Measurements from ENCODE around the gene PIGZ. TPM values are rescaled to one million over a fixed set of nuclear protein-coding genes. Genes with fewer than 3 reads are reported as not detected.

PIGZ gene
- total and polyA plus RNA-seq, 2 experiments from 2014 or later = 18.0 to 32.6 TPM

- Histone ChIP-seq H2AFZ (no peak overlapping the region), H3K4me1 (ENCODE audit: insufficient read depth) (peaks cover 2% of the 10 kb centered on the region), H3K9me3 (ENCODE audit: low read depth) (no peaks in the 10 kb centered on the region), H3K79me2 (no peaks in the 10 kb centered on the region), H3K36me3 (replicated peaks; ENCODE audit: insufficient read depth, low read depth) (no peaks in the 10 kb centered on the region), H3K27me3 (no peaks in the 10 kb centered on the region), H3K4me3 (no peak overlapping the region), H3K4me2 (no peak overlapping the region), H4K20me1 (ENCODE audit: insufficient read depth, poor library complexity, severe bottlenecking) (no peaks in the 10 kb centered on the region), H3K27ac (no peak overlapping the region), H3K9me2 (replicated peaks; ENCODE audit: insufficient read depth) (no peaks in the 10 kb centered on the region)
- TF ChIP-seq EZH2phosphoT487 (IDR thresholded peaks at IDR 0.05; ENCODE audit: low read depth, severe bottlenecking, unreplicated experiment) (no peak), CTCF (IDR thresholded peaks at IDR 0.05; ENCODE audit: poor library complexity) (no peak), EZH2 (IDR thresholded peaks at IDR 0.05; ENCODE audit: borderline replicate concordance) (no peak)
- WGBS (ENCODE audit: low lambda C conversion rate, missing lambda C conversion rate) = 85% methylated on average over 14 of the region's 14 CpGs
- no peak for DNase-seq (ENCODE audit: low spot score)
These were observed 27.2 kb upstream of the PIGZ start for GRCh38 chr3:196995646-196996355.

- H3K36me3 ChIP-seq (replicated peaks; ENCODE audit: insufficient read depth, low read depth) = no peaks in the 10 kb centered on the region
- no peak for DNase-seq (ENCODE audit: low spot score)
- peaks cover 8% of the 10 kb centered on the region for H3K4me1 ChIP-seq (ENCODE audit: insufficient read depth)
- no peaks in the 10 kb centered on the region for H4K20me1 ChIP-seq (ENCODE audit: insufficient read depth, poor library complexity, severe bottlenecking)
- H2AFZ ChIP-seq = no peak overlapping the region
- no peaks in the 10 kb centered on the region for H3K9me3 ChIP-seq (ENCODE audit: low read depth)
- TF ChIP-seq CTCF (IDR thresholded peaks at IDR 0.05; ENCODE audit: poor library complexity) = no peak
- no peak for TF ChIP-seq EZH2 (IDR thresholded peaks at IDR 0.05; ENCODE audit: borderline replicate concordance)
- TF ChIP-seq EZH2phosphoT487 (IDR thresholded peaks at IDR 0.05; ENCODE audit: low read depth, severe bottlenecking, unreplicated experiment) = no peak
- no peak overlapping the region for H3K4me2 ChIP-seq
- H3K4me3 ChIP-seq = no peak overlapping the region
- H3K79me2 ChIP-seq = no peaks in the 10 kb centered on the region
- no peaks in the 10 kb centered on the region for H3K27me3 ChIP-seq
- H3K9me2 ChIP-seq (replicated peaks; ENCODE audit: insufficient read depth) = no peaks in the 10 kb centered on the region
- 97% methylated on average over 16 of the region's 19 CpGs for WGBS (ENCODE audit: low lambda C conversion rate, missing lambda C conversion rate)
- no peak overlapping the region for H3K27ac ChIP-seq
These were observed 26.4 kb upstream of the PIGZ start for GRCh38 chr3:196995027-196995426.

- no peak overlapping the region for H3K27ac ChIP-seq
- H3K36me3 ChIP-seq (replicated peaks; ENCODE audit: insufficient read depth, low read depth) = no peaks in the 10 kb centered on the region
- TF ChIP-seq CTCF (IDR thresholded peaks at IDR 0.05; ENCODE audit: poor library complexity) (no peak), EZH2 (IDR thresholded peaks at IDR 0.05; ENCODE audit: borderline replicate concordance) (no peak), EZH2phosphoT487 (IDR thresholded peaks at IDR 0.05; ENCODE audit: low read depth, severe bottlenecking, unreplicated experiment) (no peak)
- no peaks in the 10 kb centered on the region for H3K79me2 ChIP-seq
- no peak overlapping the region for H3K4me3 ChIP-seq
- WGBS (ENCODE audit: low lambda C conversion rate, missing lambda C conversion rate) = 74% methylated on average over 16 of the region's 16 CpGs
- H3K9me3 ChIP-seq (ENCODE audit: low read depth) = no peaks in the 10 kb centered on the region
- H3K27me3 ChIP-seq = no peaks in the 10 kb centered on the region
- no peak overlapping the region for H3K4me2 ChIP-seq
- no peak for DNase-seq (ENCODE audit: low spot score)
- no peaks in the 10 kb centered on the region for H3K9me2 ChIP-seq (replicated peaks; ENCODE audit: insufficient read depth)
- H2AFZ ChIP-seq = no peak overlapping the region
- H4K20me1 ChIP-seq (ENCODE audit: insufficient read depth, poor library complexity, severe bottlenecking) = no peaks in the 10 kb centered on the region
- H3K4me1 ChIP-seq (ENCODE audit: insufficient read depth) = peaks cover 16% of the 10 kb centered on the region
These were observed 25.4 kb upstream of the PIGZ start for GRCh38 chr3:196994056-196994455.

All from hepatocyte (in vitro differentiated cells).